Esophagus mucosa (tissue), 1 donor: ENCODE results near the gene FBXL5. TPM values are rescaled to one million over a fixed set of nuclear protein-coding genes. Genes with fewer than 3 reads are reported as not detected.
"Not testable (repeated sequence)": the region's sequence is repeated elsewhere in the genome, so short reads cannot be mapped to it uniquely, and the experiment has no call there.

Experiments used
- ATAC-seq: fragments of 200-7000 bp; cut with Tn5 transposase; one replicate; pipeline ENCODE4 v1.9.1; 2020
- total RNA-seq: library from RNA; stranded (reverse); gene quantifications from one replicate; pipeline ENCODE4 v1.2.4, GENCODE V29; 2023
- donor health status: DM: yes; HTN: yes; CAD: no.

The FBXL5 gene
- total RNA-seq, 1 donor from 2014 or later = 62.8 TPM

GRCh38 chr4:15649914-15650545 is 5.1 kb downstream of the FBXL5 start:
- no peak for ATAC-seq

DNA sequence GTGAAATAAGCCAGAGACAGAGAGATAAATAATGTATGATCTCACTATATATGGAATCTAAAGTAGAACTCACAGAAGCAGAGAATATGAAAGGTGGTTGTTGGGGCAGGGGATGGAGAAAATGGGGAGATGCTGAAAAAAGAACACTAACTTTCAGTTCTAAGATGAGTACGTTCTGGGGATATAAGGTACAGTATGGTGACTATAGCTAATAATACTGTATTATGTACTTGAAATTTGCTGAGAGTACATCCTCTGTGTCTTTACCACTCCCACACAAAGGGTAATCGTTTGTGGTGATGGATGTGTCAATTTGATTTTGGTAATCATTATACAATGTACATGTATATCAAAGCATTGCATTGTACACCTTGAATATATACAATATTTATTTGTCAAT is 6.6 kb downstream of the FBXL5 start:
- no peak for ATAC-seq

- no peak for ATAC-seq
These were observed 16.7 kb downstream of the FBXL5 start for GRCh38 chr4:15638418-15638817.

DNA sequence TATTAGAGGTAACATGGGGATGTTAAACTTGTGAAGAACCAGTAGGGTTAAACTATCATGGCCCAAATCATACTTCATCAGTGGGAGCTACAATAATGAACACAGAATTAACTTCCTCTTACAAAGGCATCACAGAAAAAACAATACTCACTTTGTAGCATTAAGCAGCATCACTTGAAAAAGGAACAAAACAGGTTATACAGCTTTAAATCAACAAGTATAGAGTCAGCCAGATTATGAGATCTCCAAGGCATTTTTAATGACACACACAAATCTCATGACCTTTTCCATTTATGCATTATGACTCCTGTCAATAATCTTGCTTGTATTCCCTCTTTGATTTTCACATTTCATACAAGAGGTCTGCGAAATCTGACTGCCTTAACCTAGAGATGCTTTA is 18.3 kb downstream of the FBXL5 start:
- peak; percentile 96 for ATAC-seq

- not testable (repeated sequence) for ATAC-seq
These were observed 37.8 kb downstream of the FBXL5 start for GRCh38 chr4:15617407-15617806.

GRCh38 chr4:15614891-15615290 is 40.3 kb downstream of the FBXL5 start:
- not testable (repeated sequence) for ATAC-seq

GRCh38 chr4:15612136-15612535 is 43.0 kb downstream of the FBXL5 start:
- ATAC-seq = peak; percentile 60

- no peak for ATAC-seq
These were observed 44.3 kb downstream of the FBXL5 start for GRCh38 chr4:15610855-15611254.

DNA sequence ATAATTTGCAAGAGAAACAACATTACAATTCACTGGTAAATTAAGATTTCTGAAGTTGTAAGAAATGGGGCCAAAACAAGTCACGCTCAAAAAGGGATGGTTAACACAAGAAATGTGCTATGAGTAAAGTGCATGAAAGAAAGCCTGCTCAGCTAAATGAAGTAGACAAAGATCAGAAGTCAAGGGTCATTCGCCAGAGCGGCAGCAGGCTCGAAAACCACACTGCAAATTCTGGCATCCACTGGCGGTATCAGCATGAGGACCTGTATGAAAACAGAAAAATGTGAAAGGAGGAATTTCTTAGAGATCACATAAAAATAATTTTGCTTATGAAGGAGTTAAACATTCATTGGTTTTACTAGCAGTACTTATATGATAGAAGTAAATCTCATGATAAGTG is 49.6 kb downstream of the FBXL5 start:
- no peak for ATAC-seq

GRCh38 chr4:15601862-15602261 is 53.3 kb downstream of the FBXL5 start:
- ATAC-seq = peak; percentile 38

DNA sequence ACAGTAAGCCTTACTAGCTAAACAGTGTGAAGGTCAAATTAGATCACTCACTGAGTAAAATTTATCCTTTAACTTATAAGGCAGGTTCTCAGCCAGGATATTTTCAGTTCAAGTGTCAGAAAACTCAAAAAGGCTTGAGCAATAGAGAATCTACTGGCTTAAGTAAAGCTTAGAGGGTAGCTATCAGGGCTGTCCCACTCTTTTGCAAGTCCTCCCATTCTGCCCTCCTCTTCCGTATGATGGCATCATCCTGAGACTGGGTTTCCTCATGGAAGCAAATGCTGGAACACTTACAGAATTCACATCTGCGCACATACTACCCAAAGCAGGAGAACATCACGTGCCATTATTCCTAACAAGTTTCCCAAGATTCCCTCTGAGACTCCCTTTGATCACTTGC is 55.0 kb downstream of the FBXL5 start:
- no peak for ATAC-seq

DNA sequence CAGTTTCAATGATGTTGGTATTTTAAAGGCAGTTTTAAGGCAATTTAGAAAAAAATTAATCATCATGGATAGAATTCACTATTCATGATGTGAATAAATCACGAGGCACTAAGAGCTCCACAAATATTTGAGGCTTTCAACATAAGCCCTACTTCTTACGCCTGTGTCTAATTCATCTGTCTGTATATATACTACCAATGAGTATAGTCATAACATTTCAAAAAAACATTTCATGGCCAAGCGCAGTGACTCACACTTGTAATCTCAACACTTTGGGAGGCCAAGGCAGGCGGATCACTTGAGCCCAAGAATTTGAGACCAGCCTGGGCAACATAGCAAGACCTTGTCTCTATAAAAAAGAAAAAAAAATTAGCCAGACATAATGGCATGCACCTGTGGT is 56.5 kb downstream of the FBXL5 start:
- no peak for ATAC-seq

- ATAC-seq = no peak
These were observed 62.4 kb downstream of the FBXL5 start for GRCh38 chr4:15592799-15593198.

DNA sequence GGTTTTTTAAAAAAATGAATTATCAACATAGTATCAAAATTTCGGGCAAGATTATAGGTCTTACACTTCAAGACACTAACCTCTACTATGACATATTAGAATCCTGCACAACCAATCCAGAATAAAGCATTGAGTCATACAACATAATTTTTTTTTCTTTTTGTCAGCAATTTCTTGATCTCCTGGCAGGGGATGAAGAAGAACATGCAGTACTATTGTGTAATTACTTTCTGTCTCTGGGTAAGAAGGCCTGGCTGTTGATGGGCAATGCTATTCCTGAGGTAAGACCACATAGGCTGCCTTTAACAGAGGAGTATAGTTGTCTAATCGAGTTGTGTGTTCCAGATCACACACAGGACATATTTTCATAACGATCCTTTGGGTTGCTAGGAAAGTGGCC is 67.5 kb downstream of the FBXL5 start:
- ATAC-seq = peak; percentile 31

- ATAC-seq = no peak
These were observed 69.1 kb downstream of the FBXL5 start for GRCh38 chr4:15586066-15586465.

GRCh38 chr4:15585331-15585730 is 69.8 kb downstream of the FBXL5 start:
- ATAC-seq = no peak

DNA sequence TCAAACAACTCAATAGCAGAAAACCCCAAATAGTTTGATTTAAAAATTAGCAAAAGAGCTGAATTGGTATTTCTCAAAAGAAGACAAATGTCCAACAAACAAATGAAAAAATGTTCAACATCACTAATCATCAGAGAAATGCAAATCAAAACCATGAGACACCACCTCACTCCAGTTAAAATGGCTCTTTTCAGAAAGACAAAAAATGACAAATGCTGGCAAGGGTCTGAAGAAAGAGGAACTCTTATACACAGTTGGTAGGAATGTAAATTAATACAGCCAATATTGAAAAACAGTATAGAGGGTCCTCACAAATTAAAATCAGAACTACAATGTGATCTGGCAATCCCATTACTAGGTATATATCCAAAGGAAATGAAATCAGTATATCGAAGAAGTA is 70.4 kb downstream of the FBXL5 start:
- ATAC-seq = no peak

DNA sequence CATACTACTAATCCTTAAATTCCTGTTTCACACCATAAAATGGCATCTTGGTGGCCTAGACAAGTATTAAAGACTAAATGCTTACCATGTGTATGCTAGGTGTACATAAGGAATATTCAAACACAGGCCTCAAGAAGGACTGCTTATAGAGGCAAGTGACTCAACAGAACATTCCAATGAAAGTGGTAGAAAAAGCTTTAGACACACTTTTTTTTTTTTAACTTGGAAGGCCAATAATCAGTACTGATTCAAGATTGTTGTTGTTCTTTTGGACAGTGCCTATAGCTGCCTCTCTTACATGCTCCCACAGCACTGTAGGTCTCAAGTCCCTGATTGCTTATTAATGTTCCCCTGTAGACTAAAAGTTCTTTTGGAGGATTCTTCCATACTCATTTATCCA is 77.6 kb downstream of the FBXL5 start:
- no peak for ATAC-seq

- no peak for ATAC-seq
These were observed 79.2 kb downstream of the FBXL5 start for GRCh38 chr4:15575966-15576365.

GRCh38 chr4:15569746-15570145 is 85.4 kb downstream of the FBXL5 start:
- no peak for ATAC-seq

DNA sequence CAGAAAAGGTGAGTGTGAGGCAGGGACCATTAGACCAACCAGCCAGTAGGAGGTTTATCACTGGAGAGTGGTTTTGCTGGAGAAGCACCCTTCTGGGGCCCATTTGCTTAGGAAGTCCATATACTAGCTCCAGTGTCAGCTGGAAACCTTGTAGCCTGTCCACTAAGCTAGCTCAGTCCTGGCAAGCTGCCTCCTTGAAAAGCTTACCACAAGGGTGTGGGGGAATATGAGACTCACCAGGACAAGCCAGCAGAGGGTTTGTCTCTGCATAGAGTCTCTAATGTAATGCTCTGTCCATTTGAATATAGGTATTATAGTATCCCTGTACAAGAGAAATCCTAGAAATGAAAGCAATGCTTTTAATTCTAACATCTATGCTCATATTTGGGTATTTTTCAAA is 86.3 kb downstream of the FBXL5 start:
- no peak for ATAC-seq

- ATAC-seq = no peak
These were observed 91.3 kb downstream of the FBXL5 start for GRCh38 chr4:15563871-15564270.

- ATAC-seq = peak; percentile 69
These were observed 92.5 kb downstream of the FBXL5 start for GRCh38 chr4:15562623-15563022.

DNA sequence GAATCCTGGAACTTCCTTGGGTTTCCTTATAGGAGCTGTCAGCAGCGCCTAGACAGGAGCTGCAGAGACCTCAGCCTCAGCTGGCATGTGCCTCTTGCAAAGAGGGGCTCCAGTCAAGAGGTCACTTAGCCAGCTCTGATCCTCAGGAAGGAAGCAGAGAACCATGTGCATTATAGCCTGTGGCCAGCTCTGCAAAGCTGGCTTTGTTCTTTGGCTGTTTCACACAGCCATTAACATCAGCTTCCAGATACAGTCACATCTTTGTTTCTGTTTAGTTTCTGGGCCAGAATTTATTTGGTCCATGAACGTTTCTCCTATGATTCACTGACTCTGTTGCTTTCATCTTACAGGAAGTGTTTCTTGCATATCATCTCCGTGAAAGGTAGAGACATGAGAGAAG is 93.0 kb downstream of the FBXL5 start:
- ATAC-seq = no peak

GRCh38 chr4:15558561-15558960 is 96.6 kb downstream of the FBXL5 start:
- no peak for ATAC-seq
